Measurements from ENCODE around the gene PDE7B.

Gene PDE7B

DNA sequence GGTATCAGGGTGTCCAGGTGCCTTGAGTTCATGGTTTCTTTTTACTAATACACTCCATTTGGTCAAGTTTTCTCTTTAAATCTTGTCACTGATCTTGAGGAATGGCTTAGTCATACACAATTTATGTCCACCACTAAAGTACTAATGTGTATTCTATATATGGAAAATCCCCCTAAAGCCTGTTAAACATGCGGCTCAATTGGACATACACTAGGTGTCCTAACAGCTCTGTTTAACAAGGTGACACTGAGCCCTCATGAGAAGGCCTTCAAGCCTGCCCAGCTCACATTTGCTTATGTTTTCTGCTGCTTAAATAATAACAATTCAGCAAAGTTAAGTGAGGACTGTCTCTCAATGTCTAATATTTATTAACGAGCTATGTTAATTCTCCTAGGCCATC lies 31.5 kb downstream of the PDE7B start:
- WGBS, 2 experiments, result 88 to 100% methylated on average over 2 of the region's 2 CpGs
- Histone ChIP-seq H3K27me3 (ENCODE audit: control insufficient read depth, insufficient read depth, low read length, poor library complexity, severe bottlenecking) (no peaks in the 10 kb centered on the region), H3K36me3 (ENCODE audit: control insufficient read depth, insufficient read depth, low read length) (no peaks in the 10 kb centered on the region), H3K27ac (ENCODE audit: insufficient read depth, low read depth, low read length, poor library complexity, severe bottlenecking) (no peak overlapping the region), H3K4me3 (ENCODE audit: insufficient read depth, low read depth, low read length) (no peak overlapping the region), H3K4me1 (ENCODE audit: control insufficient read depth, insufficient read depth, low read length) (no peaks in the 10 kb centered on the region), H3K9me3 (ENCODE audit: control insufficient read depth, low read length) (no peaks in the 10 kb centered on the region)

DNA sequence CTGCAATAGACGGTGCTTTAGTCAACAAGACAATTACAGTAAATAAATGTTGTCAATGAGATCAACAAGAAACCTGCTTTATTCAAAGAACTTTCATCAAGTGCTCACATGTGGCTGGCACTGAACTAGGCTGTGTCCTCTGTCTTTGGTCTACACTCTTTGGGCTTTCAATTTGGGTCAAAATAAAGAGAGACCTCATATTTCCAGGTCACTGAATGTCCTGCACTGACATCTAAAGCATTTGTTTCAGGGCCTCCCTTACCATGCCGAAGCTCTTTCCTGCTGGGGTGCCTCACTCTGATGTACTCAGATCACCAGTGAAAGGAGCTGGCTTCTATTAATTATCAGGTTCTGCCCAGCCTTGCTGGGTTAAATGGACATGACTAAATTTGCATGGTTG lies 32.0 kb downstream of the PDE7B start:
- no peaks in the 10 kb centered on the region for H3K27me3 ChIP-seq (ENCODE audit: control insufficient read depth, insufficient read depth, low read length, poor library complexity, severe bottlenecking)
- 91 to 94% methylated on average over 2 of the region's 2 CpGs for WGBS, 2 experiments
- H3K36me3 ChIP-seq (ENCODE audit: control insufficient read depth, insufficient read depth, low read length), result no peaks in the 10 kb centered on the region
- no peak overlapping the region for H3K4me3 ChIP-seq (ENCODE audit: insufficient read depth, low read depth, low read length)
- no peaks in the 10 kb centered on the region for H3K9me3 ChIP-seq (ENCODE audit: control insufficient read depth, low read length)
- no peaks in the 10 kb centered on the region for H3K4me1 ChIP-seq (ENCODE audit: control insufficient read depth, insufficient read depth, low read length)
- no peak overlapping the region for H3K27ac ChIP-seq (ENCODE audit: insufficient read depth, low read depth, low read length, poor library complexity, severe bottlenecking)

DNA sequence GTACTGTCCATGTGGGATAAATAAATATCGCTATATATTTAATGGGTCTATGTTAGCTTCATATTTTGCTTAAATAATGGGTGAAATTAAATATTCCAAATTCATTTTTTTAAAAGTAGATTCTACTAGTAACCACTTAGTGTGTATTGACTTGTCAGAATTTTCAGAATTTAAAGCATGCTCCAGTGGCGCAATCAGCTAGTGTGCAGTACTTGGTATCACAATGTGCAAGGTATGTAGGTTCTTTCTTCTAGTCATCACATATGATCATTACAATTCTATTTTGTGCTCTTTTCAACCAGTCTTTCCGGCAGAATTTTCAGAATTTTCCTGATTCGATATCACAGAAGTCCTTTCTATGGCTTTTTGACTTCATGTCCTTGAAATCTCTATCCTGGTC lies 32.6 kb downstream of the PDE7B start:
- H3K4me3 ChIP-seq (ENCODE audit: insufficient read depth, low read depth, low read length), result no peak overlapping the region
- H3K9me3 ChIP-seq (ENCODE audit: control insufficient read depth, low read length), result no peaks in the 10 kb centered on the region
- H3K4me1 ChIP-seq (ENCODE audit: control insufficient read depth, insufficient read depth, low read length), result no peaks in the 10 kb centered on the region
- no peak overlapping the region for H3K27ac ChIP-seq (ENCODE audit: insufficient read depth, low read depth, low read length, poor library complexity, severe bottlenecking)
- H3K36me3 ChIP-seq (ENCODE audit: control insufficient read depth, insufficient read depth, low read length), result no peaks in the 10 kb centered on the region
- no peaks in the 10 kb centered on the region for H3K27me3 ChIP-seq (ENCODE audit: control insufficient read depth, insufficient read depth, low read length, poor library complexity, severe bottlenecking)
- WGBS, 2 experiments, result 95 to 98% methylated on average over 3 of the region's 4 CpGs

DNA sequence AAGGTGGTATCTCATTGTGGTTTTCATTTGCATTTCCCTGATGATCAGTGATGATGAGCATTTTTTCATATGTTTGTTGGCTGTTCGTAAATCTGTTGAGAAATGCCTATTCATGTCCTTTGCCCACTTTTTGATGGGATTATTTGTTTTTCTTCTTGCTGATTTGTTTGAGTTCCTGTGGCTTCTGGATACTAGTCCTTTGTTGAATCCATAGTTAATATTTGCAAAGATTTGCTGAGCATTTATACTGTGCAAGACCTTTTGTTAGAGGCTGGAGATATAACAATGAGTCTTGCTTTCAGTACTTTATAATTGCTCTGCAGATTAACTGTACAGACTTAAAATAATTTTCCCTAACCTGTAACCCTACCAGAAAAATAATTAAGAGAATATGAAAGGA lies 35.6 kb downstream of the PDE7B start:
- 86 to 90% methylated on average over 1 of the region's 1 CpG for WGBS, 2 experiments

DNA sequence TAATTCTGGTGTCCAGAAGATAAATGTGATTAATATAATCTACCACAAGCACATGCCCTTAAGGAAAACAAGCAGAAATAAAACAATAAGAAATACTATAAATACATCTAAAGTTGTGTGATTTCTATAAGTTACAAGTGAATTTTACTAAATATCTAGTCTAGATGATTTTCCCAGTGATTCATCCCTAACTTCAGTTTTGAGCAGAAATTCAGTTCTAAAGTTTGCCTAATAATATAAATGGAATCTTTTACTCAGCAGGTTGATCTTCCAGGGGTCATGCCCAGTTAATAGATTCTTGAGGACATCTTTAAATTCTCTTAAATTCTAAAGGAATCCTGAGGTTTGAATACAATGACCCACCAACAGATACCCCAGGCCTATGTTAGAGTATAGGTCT lies 37.3 kb downstream of the PDE7B start:
- no peak overlapping the region for H3K4me3 ChIP-seq (ENCODE audit: insufficient read depth, low read depth, low read length)
- no peaks in the 10 kb centered on the region for H3K36me3 ChIP-seq (ENCODE audit: control insufficient read depth, insufficient read depth, low read length)
- no peaks in the 10 kb centered on the region for H3K4me1 ChIP-seq (ENCODE audit: control insufficient read depth, insufficient read depth, low read length)
- no peak overlapping the region for H3K27ac ChIP-seq (ENCODE audit: insufficient read depth, low read depth, low read length, poor library complexity, severe bottlenecking)
- H3K9me3 ChIP-seq (ENCODE audit: control insufficient read depth, low read length), result no peaks in the 10 kb centered on the region
- no peaks in the 10 kb centered on the region for H3K27me3 ChIP-seq (ENCODE audit: control insufficient read depth, insufficient read depth, low read length, poor library complexity, severe bottlenecking)

More for the DNA sequence above, 35.6 kb downstream of the PDE7B start:
- Histone ChIP-seq H3K36me3 (ENCODE audit: control insufficient read depth, insufficient read depth, low read length) (no peaks in the 10 kb centered on the region), H3K27me3 (ENCODE audit: control insufficient read depth, insufficient read depth, low read length, poor library complexity, severe bottlenecking) (no peaks in the 10 kb centered on the region), H3K27ac (ENCODE audit: insufficient read depth, low read depth, low read length, poor library complexity, severe bottlenecking) (no peak overlapping the region), H3K4me1 (ENCODE audit: control insufficient read depth, insufficient read depth, low read length) (no peaks in the 10 kb centered on the region), H3K4me3 (ENCODE audit: insufficient read depth, low read depth, low read length) (no peak overlapping the region), H3K9me3 (ENCODE audit: control insufficient read depth, low read length) (no peaks in the 10 kb centered on the region)

DNA sequence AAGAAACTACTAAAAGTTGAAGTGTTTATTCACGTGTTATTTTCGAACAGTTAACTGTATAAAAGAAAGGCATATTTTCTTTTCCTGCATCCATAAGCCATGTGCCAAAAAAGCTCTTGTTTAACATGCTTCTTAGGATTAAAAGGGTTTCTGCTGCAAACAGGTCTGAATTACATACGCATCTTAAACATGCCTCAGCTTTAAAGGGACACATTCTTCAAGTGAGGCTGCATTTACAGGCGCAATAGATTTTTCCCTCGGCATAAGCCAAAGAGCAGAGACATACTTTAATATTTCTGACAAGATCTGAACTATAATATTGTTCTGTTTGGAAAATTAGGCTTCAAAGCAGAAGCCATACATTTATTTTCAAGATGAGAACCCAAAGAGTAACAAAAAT lies 39.4 kb downstream of the PDE7B start:
- no peaks in the 10 kb centered on the region for H3K9me3 ChIP-seq (ENCODE audit: control insufficient read depth, low read length)
- no peaks in the 10 kb centered on the region for H3K4me1 ChIP-seq (ENCODE audit: control insufficient read depth, insufficient read depth, low read length)
- no peaks in the 10 kb centered on the region for H3K27me3 ChIP-seq (ENCODE audit: control insufficient read depth, insufficient read depth, low read length, poor library complexity, severe bottlenecking)
- H3K4me3 ChIP-seq (ENCODE audit: insufficient read depth, low read depth, low read length), result no peak overlapping the region
- H3K27ac ChIP-seq (ENCODE audit: insufficient read depth, low read depth, low read length, poor library complexity, severe bottlenecking), result no peak overlapping the region
- 90 to 96% methylated on average over 4 to 5 of the region's 5 CpGs for WGBS, 2 experiments
- H3K36me3 ChIP-seq (ENCODE audit: control insufficient read depth, insufficient read depth, low read length), result no peaks in the 10 kb centered on the region

DNA sequence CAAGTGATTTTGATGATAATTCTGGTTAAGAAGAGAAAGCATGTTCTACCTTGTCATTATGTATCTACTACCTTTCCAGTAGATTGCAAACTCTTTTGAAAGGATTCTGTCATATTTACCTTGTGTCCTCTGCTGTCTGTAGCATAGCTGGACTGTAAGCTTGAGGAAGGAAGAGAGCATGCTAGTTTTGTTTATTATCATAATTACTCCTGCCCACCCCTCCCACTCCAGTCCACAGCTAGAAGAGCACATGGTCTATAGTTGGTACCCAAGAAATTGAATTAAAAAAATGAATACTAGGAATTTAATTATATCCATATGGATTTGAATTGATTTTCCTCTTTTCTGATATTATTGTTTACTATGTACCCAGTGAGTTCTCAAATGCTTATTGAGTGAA lies 40.2 kb downstream of the PDE7B start:
- Histone ChIP-seq H3K9me3 (ENCODE audit: control insufficient read depth, low read length) (no peaks in the 10 kb centered on the region), H3K4me3 (ENCODE audit: insufficient read depth, low read depth, low read length) (no peak overlapping the region), H3K27ac (ENCODE audit: insufficient read depth, low read depth, low read length, poor library complexity, severe bottlenecking) (no peak overlapping the region)

DNA sequence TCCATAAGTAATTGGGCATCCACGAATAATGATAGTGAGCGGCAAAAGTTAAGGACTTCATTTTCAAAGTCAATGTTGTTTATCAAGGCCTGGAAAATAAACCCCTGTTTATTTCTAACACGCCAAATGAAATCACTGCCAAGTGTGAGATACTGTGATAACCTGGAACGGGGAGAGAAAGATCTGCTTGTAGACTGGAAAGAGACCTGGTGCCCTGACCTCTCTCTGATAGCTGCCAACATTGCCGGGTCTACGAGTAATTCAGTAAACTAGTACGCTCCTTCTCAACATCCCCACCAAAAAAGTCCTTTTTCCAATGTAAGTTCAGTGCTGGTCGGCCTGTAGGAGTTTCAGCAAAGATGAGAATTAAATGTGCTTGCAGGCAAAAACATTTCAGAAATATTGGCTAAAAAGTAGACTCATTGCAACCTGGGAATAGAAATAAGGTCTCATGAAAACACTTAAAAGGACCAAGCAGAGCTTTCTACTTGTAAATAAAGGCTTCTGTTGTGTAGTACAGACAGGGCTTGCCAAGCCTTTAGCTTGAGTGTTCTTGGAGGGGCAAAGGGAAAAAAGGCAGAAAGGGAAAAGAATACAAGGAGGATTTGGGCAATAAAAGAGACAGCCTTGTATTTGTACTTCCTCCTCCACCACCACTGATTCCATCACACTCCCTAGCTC lies 43.9 kb downstream of the PDE7B start:
- Histone ChIP-seq H3K4me3 (ENCODE audit: insufficient read depth, low read depth, low read length) (no peak overlapping the region), H3K9me3 (ENCODE audit: control insufficient read depth, low read length) (no peaks in the 10 kb centered on the region), H3K27me3 (ENCODE audit: control insufficient read depth, insufficient read depth, low read length, poor library complexity, severe bottlenecking) (no peaks in the 10 kb centered on the region), H3K4me1 (ENCODE audit: control insufficient read depth, insufficient read depth, low read length) (no peaks in the 10 kb centered on the region), H3K27ac (ENCODE audit: insufficient read depth, low read depth, low read length, poor library complexity, severe bottlenecking) (no peak overlapping the region), H3K36me3 (ENCODE audit: control insufficient read depth, insufficient read depth, low read length) (no peaks in the 10 kb centered on the region)
- WGBS, 2 experiments, result 91 to 98% methylated on average over 8 of the region's 8 CpGs

More for the DNA sequence above, 40.2 kb downstream of the PDE7B start:
- H3K36me3 ChIP-seq (ENCODE audit: control insufficient read depth, insufficient read depth, low read length), result no peaks in the 10 kb centered on the region
- no peaks in the 10 kb centered on the region for H3K4me1 ChIP-seq (ENCODE audit: control insufficient read depth, insufficient read depth, low read length)
- no peaks in the 10 kb centered on the region for H3K27me3 ChIP-seq (ENCODE audit: control insufficient read depth, insufficient read depth, low read length, poor library complexity, severe bottlenecking)

DNA sequence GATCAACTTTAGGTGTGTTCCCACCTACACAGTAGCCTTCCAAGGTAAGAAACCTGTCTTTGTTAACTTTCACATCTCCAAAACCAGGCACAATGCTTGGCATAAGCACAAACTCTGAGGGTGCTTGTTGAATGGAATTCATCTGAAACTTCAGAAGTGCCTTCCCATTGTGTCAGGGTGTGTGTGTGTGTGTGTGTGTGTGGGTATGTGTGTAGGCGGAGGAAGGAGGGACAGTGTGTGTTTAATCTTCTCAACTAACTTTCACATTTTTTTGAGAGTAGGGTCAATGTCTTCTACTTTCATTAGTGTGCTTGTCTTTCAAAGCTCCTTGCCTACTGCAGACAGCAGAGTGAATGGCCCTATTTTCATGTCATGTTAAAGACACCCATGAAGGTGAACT lies 45.6 kb downstream of the PDE7B start:
- Histone ChIP-seq H3K27me3 (ENCODE audit: control insufficient read depth, insufficient read depth, low read length, poor library complexity, severe bottlenecking) (no peaks in the 10 kb centered on the region), H3K4me3 (ENCODE audit: insufficient read depth, low read depth, low read length) (no peak overlapping the region), H3K4me1 (ENCODE audit: control insufficient read depth, insufficient read depth, low read length) (no peaks in the 10 kb centered on the region), H3K27ac (ENCODE audit: insufficient read depth, low read depth, low read length, poor library complexity, severe bottlenecking) (no peak overlapping the region), H3K36me3 (ENCODE audit: control insufficient read depth, insufficient read depth, low read length) (no peaks in the 10 kb centered on the region), H3K9me3 (ENCODE audit: control insufficient read depth, low read length) (no peaks in the 10 kb centered on the region)
- 100% methylated on average over 1 of the region's 1 CpG; no CpG with 5 or more reads in 1 of the 2 experiments for WGBS, 2 experiments

DNA sequence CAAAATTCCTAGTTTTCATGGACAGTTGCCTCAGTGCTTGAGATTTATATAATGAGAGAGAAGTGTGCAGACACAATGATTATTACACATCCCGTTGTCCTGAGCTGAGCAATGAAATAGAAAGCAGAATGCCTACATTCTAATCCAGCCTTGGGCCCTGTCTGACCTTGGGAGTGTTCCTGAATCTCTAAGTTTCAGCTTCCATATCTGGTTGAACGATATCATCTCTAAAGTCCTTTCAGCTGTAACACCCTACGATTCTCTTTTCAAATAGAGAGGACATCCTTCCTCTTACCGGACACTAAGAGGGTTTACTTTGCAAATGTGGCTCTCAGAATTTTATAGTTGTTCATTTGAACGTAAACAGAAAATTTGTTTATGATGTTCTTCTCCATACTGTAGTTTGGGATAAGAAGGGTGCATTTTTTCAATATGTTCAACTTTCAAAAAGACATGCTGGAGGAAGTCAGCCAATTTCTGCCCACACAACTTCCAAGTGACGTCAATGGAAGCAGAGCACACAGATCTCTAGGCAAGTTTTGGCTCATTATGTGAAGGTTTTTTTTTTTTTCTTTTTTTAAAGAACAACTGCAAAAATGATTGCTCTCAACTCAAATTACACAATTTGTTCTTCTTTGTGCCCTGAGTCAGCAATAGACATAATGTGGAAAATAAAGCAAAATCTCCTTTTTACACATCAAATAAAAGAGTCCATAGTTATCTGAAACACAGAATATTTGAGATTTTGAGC lies 50.4 kb downstream of the PDE7B start:
- H3K27me3 ChIP-seq (ENCODE audit: control insufficient read depth, insufficient read depth, low read length, poor library complexity, severe bottlenecking), result no peaks in the 10 kb centered on the region
- no peak overlapping the region for H3K27ac ChIP-seq (ENCODE audit: insufficient read depth, low read depth, low read length, poor library complexity, severe bottlenecking)
- H3K36me3 ChIP-seq (ENCODE audit: control insufficient read depth, insufficient read depth, low read length), result no peaks in the 10 kb centered on the region
- no peaks in the 10 kb centered on the region for H3K9me3 ChIP-seq (ENCODE audit: control insufficient read depth, low read length)
- no peak overlapping the region for H3K4me3 ChIP-seq (ENCODE audit: insufficient read depth, low read depth, low read length)
- WGBS, 2 experiments, result 90 to 95% methylated on average over 5 to 6 of the region's 6 CpGs
- no peaks in the 10 kb centered on the region for H3K4me1 ChIP-seq (ENCODE audit: control insufficient read depth, insufficient read depth, low read length)
